Raji (cell line): ENCODE data around the gene ANXA9.

ENCODE experiments used
- POLR2A ChIP-seq: IDR thresholded peaks from 2 replicates; pipeline ENCODE4 v1.6.1; 2011; ENCODE audit warnings: low read depth, low read length, control low read depth; ENCODE audit not compliant: insufficient read depth

The ANXA9 gene

DNA sequence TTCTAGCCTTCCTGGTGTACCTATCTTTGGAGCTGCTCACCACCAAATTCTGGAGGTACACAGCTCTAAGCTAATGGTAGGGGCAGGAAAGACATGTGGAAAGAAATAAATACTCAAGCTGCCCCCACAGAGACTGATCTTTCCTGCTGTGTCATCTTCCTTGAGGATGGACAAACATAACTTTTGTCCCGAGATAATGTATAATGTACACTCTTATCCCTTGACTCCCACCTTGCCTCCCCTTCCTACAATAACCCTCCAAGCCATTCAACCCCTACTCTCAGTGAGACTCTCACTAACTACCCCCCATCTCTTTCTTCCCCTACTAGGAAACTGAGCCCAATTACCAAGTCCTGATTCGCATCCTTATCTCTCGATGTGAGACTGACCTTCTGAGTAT is 12.2 kb downstream of the ANXA9 start:
- no peak for TF ChIP-seq POLR2A

DNA sequence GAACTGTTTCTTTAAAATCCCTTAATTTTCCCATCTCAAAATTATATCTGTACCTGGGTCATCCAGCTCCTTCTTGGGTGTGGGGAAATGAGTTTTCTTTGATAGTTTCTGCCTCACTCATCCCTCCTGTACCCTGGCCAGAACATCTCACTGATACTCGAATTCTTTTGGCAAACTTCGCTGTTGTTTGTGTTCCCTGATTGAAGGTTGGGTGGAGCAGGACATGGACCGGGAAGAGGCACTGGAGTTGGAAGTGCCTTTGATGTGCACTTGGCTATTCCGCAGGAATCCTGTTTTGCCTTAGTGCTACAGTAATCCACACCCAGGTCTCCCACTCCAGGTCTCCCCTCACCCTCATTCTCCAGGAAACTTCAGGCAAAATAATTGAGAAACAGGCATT is 13.4 kb downstream of the ANXA9 start:
- no peak for TF ChIP-seq POLR2A

DNA sequence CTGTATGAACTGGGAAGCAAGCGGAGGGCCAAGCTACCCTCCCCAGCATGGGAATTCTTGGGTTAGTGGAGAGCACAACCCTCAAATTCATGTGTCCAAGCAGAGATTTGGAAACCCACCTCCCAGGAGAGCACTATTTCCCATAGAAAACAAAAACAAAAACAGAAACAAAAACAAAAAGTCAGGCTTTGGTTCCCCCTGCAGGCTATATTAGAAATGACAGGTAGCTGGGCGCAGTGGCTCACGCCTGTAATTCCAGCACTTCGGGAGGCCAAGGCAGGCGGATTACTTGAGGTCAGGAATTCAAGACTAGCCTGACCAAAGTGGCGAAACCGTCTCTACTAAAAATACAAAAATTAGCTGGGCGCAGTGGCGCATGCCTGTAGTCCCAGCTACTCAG is 13.8 kb downstream of the ANXA9 start:
- no peak for TF ChIP-seq POLR2A

DNA sequence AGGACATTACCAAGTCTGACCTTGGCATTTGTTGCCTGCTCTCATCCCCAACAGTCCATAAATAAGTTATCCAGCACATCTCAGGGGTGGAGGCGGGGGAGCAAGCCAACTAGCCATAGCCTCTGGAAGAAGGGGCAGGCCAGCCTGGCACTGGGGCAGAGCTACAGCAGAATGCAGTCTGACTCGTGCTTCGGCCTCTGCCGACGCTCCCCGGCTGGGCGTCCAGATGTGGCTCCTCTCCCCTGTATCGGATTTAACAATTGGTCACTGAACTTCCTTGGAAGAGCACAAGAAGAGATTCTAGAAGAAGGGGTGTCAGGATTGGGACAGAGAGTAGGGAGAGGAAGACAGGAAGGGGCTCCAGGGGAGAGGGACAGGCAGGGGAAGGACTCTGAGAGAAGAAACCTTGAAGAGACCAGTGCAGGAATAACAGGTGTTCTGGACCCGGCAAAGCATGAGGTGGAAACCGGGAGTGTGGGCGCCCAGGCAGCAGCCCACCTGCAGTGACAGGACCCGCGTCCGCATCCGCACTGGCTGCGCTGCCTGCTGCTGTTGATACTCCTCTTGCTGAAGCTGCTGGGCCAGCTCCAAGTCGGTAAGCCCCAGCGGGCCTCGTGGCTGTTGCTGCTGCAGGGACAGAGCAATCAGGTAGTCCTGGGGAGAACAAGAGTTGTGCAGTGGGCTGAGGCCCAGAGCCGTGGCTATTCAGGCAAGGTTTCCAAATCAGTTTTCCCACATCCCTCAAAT is 15.2 kb downstream of the ANXA9 start:
- no peak for TF ChIP-seq POLR2A

DNA sequence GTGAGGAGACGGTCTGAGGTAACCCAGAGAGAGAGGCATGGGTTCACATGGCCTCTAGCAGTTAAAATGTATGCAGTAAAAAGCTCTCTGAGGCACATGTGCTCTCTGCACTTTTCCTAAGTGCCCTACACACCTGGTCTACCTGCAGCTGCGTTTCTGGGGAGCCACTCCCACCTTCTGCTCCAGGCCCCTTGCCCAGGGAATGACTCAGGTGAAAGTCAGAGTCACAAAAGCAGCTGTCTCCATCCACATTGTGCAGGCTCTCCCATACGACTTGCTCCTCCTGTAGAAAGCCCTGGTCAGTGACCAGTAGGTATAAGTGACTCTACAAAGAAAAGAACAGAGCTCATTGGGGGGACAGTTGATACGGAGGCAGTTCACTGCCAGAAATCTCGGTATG is 15.9 kb downstream of the ANXA9 start:
- no peak for TF ChIP-seq POLR2A

DNA sequence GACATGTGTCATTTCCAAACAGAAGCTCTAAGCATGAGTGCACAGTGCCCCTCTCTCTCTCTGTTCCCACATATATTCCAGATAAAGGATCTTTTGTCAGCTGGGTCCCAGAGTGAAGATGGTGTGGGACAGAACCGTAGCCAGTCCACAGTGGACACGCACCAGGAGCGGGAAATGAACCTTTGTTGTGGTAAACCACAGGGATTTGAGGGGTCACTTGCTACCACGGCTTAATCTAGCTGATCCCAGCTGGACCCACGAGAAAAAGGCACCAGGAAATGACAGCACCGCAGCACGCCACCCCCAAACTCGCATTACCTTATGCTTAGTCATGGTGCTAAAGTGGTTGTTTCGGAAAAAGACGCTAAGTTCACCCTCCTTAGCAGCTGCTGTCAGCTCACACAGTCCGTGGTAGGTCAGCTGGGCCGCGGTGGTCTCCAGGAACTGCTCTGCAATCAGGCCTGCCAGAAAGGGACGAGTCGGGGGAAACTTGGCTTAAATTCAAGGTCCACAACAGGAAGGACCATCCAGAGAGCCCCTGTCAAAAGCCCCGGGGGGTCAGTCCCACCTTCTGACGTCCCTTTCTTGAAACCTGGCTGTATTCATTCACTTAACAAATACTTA is 17.1 kb downstream of the ANXA9 start:
- no peak for TF ChIP-seq POLR2A

DNA sequence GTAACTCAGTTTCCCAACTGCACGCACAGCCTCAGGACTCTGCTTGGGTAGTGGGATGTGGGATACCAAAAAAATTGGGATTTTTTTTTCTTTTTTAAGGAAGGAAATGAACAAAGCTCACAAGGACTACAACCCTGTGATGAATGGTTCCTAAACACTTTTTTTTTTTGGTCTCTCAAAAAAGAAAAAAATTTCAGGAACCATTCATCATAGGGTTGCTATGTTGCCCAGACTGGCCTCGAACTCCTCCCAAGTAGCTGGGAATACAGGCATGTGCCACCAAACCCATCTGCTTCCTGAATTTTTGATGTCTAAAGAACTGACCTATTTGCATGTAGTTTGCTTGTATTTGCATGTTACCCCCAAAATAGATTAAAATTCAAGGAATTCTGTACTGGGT is 17.8 kb downstream of the ANXA9 start:
- TF ChIP-seq POLR2A, result no peak

DNA sequence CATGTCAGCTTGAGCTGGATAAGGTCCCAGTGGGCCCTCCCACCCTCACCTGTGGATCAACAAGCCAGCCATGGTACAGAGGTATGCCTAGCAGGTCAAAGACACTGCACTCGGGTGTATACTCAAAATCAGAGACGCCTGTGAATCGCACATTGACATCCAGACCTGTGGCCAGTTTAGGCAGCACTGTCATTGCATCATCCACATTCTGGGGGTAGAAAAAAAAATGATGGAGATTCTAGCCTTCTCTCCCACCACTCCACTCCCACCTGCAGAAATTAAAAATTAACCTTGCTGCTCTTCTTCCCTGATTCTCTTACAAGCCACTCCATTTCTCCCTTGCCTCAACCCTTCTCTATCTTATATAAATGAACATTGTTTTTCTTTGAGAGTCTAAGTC is 18.3 kb downstream of the ANXA9 start:
- no peak for TF ChIP-seq POLR2A

DNA sequence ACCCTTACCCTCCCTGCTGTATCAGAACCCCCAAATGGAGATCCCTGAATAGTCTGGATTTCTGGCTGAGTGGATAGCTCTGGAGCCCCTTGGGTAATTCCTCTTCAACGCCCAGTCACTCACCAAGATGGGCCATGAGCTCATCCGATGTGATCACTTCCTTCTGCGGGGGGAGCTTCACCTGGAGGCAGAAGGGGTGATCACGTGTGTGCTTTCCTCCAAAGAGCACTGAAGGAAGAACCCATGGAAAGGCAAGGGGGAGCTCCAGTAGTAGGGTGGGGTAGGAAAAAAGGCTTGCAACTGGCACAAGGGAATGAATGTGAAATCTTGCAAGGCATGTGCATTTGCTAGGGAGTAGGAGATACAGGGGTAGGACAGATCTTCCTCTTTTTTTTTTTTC is 19.5 kb downstream of the ANXA9 start:
- no peak for TF ChIP-seq POLR2A

DNA sequence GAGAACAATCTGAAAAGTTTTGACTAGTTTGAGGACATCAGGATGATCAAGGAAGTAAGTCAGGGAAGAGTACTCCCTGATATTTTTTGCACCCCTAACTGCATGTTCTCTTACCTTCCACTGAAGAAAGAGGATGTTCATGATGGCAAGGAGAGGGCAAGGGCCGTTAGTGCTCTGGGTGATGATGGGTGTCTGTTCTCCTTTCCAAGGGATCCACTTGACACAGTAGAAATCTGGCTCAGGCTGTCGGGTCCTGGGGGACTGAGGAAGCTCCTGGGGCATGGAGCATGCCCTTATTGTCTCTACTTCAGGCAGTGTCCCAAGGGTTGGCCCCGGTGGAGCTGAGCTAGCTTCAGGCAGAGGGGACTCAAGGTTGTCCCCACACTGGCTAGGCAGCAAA is 20.0 kb downstream of the ANXA9 start:
- TF ChIP-seq POLR2A, result no peak

DNA sequence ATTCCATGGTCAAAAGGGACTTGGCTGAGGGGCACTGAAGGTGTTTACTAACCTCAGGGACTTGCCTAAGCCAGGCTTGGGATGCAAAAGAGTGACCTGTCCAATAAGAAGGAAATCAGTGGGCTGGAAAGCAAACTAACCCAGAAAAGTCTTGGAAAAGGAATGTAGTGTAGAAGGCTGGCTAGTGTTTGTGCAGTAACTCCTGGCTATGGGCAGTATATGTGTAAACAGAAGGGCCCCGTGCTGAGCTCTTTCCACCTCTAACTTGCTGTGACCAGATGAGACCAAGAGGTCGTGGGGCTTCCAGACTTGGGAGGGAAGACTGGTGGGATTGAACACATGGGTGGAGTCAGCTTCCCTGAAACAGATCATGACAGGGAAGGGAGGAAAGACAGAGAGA is 20.5 kb downstream of the ANXA9 start:
- no peak for TF ChIP-seq POLR2A

DNA sequence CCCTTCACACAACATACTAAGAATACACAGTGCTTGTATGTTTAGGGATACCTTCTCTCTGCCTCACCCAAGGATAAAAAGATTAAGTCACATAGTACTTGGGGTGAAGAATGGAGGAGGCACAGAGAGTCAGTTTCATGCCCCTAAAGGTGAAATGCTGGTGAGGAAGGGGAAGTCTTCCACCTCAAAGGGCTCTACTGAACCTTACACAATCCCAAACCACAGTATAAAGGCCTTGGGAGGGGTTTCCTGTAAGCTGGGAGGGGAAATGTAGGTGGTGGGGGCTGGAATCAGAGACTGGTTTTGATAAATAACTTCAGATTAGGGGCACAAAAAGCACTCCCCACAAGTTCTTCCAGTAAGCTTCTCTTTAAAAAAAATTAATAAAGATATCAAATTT is 21.1 kb downstream of the ANXA9 start:
- no peak for TF ChIP-seq POLR2A

DNA sequence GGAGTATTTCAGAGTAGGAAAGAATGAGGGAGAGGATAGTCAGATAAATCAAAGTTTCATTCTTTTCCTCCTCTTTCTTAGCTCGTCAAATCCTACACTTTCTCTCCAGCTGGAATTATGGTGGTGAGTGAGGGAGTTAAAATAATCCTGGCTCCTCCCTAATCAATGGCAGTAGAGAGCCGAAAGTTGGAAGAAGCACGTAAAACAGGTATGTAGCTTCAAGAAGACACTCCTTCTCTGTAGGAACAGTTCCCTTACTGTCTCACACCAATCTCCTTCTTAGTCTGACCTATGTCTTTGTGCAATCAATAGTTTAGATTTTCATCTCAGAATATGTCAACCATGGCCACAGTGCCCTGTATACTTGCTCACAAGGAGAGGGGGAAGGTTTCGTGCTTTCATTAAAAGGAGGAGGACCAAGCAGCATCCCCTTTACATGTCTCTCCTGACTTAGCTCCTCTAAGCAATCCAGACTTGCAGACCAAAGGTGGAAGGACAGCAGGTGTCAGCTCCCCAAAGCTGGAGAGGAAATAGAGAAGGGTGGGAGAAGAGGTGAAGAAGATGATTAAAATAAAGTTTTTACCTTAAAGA is 23.7 kb downstream of the ANXA9 start:
- TF ChIP-seq POLR2A, result no peak

DNA sequence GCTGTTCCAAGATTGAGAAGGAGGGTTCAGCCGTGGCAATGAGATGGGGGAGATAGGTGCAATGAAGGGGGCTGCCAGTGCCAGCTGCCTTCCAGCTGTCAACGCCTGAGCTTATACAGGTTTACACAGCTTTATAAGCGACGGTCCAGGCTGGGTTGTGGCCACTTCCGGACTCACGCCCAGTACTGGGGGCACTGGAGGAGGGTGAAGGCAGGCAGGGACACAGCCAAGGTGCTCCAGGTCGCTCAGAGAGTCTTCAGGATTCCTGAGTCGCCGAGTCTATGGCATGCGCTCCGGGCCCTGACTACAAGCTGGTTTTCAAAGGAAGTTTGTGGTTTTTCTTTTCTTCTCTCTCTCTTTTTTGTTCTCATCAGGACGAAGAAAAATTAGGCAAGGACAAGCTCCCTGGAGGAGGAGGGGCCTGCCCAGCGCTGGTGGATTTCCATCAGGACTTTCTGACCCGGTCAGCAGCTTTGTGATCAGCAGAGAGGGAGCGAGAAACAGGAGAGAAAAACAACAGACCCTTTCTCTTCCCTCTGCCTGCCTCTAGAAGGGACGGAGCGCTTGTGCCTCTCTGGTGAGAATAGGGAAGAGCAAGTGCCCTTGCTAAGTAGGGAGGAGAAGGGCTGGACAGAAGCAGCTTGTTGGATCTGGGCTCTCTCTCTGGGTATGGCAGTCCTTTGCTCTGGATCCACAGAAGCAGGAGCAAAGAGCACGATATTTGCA is 24.4 kb downstream of the ANXA9 start, which contains the start of gene MINDY1:
TSS of gene MINDY1 (minus strand) at position 576 of the 726 bp plus-strand sequence. CDS start 4,285 bp downstream, outside the sequence.
- peak; percentile 39; the same call in 1 of the 2 replicates for TF ChIP-seq POLR2A

DNA sequence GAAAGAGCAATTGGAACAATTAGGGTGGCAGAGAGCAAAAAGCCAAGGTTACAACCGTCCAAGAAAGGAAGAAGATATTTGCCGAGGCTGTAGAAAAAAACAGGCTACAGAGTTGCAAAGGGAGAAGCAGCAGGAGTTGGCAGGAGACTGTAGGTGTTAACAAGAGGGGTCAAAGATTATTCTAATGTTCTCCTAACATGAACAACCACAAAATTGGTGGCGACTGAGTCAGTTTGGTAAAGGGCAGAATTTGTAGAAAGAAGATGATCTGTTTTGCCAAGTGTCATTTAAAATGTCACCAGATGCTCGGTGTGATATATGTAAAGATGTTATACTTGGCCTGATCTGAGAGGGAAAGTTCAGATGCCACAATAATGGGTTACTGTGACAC is 25.8 kb downstream of the ANXA9 start:
- no peak for TF ChIP-seq POLR2A
